ENCODE results near the gene KRT8. TPM values are rescaled to one million over a fixed set of nuclear protein-coding genes. Genes with fewer than 3 reads are reported as not detected.

Gene KRT8
- total RNA-seq, 1 experiment from 2014 or later, result 179 TPM

GRCh38 chr12:52867642-52868041, 37.2 kb downstream of the KRT8 start:
- BruUV-seq (replicated peaks), result no TSS peak
- no peak overlapping the region for H3K4me3 Mint-ChIP-seq (ENCODE audit: unreplicated experiment)
- peaks cover 2% of the 10 kb centered on the region for H3K36me3 Mint-ChIP-seq (ENCODE audit: insufficient read depth, unreplicated experiment)
- peaks cover 54% of the 10 kb centered on the region for H3K4me1 Mint-ChIP-seq (ENCODE audit: insufficient read depth, unreplicated experiment)
- no peaks in the 10 kb centered on the region for H3K27me3 Mint-ChIP-seq (ENCODE audit: insufficient read depth, unreplicated experiment)
- peak; percentile 73 for DNase-seq (ENCODE audit: unreplicated experiment)
- intact Hi-C loops (cut with micrococcal nuclease), result no loop called here
- POLR2A ChIA-PET, result interaction anchor here (0.6 to 17.0 kb wide), 11 partner anchors 8 to 720 kb away, joined by 3 to 675 read pairs (median 4); partner anchors contain the start of gene KRT5
- no peak for TF ChIP-seq CTCF (IDR thresholded peaks at IDR 0.05; ENCODE audit: unreplicated experiment)
- CTCF ChIA-PET, result interaction anchor here (0.6 to 4.3 kb wide), 14 partner anchors 10 to 725 kb away, joined by 3 to 54 read pairs (median 3); no protein-coding TSS in a partner anchor
- H3K27ac Mint-ChIP-seq (ENCODE audit: low read depth, unreplicated experiment), result peak overlapping the region; percentile 49
- H3K9me3 Mint-ChIP-seq (ENCODE audit: unreplicated experiment), result no peaks in the 10 kb centered on the region

GRCh38 chr12:52867152-52867551, 37.7 kb downstream of the KRT8 start:
- ChIA-PET POLR2A (interaction anchor here (0.6 to 17.0 kb wide), 11 partner anchors 9 to 720 kb away, joined by 3 to 675 read pairs (median 4); partner anchors contain the start of gene KRT5), CTCF (interaction anchor here (0.6 to 4.3 kb wide), 16 partner anchors 9 to 724 kb away, joined by 3 to 54 read pairs (median 3); no protein-coding TSS in a partner anchor)
- intact Hi-C loops (cut with micrococcal nuclease), result no loop called here
- no peaks in the 10 kb centered on the region for H3K36me3 Mint-ChIP-seq (ENCODE audit: insufficient read depth, unreplicated experiment)
- H3K27ac Mint-ChIP-seq (ENCODE audit: low read depth, unreplicated experiment), result no peak overlapping the region
- H3K4me1 Mint-ChIP-seq (ENCODE audit: insufficient read depth, unreplicated experiment), result peaks cover 49% of the 10 kb centered on the region
- DNase-seq (ENCODE audit: unreplicated experiment), result no peak
- H3K4me3 Mint-ChIP-seq (ENCODE audit: unreplicated experiment), result peak overlapping the region; percentile 28
- no peak for TF ChIP-seq CTCF (IDR thresholded peaks at IDR 0.05; ENCODE audit: unreplicated experiment)
- BruUV-seq (replicated peaks), result no TSS peak
- no peaks in the 10 kb centered on the region for H3K27me3 Mint-ChIP-seq (ENCODE audit: insufficient read depth, unreplicated experiment)
- H3K9me3 Mint-ChIP-seq (ENCODE audit: unreplicated experiment), result no peaks in the 10 kb centered on the region

GRCh38 chr12:52865090-52865944, 39.6 kb downstream of the KRT8 start:
- POLR2A ChIA-PET, result interaction anchor here (0.6 to 17.0 kb wide), 9 partner anchors 8 to 720 kb away, joined by 3 to 675 read pairs (median 4); partner anchors contain the start of genes KRT5 and KRT6A
- H3K36me3 Mint-ChIP-seq (ENCODE audit: insufficient read depth, unreplicated experiment), result peaks cover 5% of the 10 kb centered on the region
- TF ChIP-seq CTCF (IDR thresholded peaks at IDR 0.05; ENCODE audit: unreplicated experiment), result peak; percentile 87
- intact Hi-C loops (cut with micrococcal nuclease), result loop anchor here (1.0 kb wide), 1 partner anchor 282 kb away; no protein-coding TSS in a partner anchor
- peaks cover 38% of the 10 kb centered on the region for H3K4me1 Mint-ChIP-seq (ENCODE audit: insufficient read depth, unreplicated experiment)
- no TSS peak for BruUV-seq (replicated peaks)
- H3K9me3 Mint-ChIP-seq (ENCODE audit: unreplicated experiment), result no peaks in the 10 kb centered on the region
- no peaks in the 10 kb centered on the region for H3K27me3 Mint-ChIP-seq (ENCODE audit: insufficient read depth, unreplicated experiment)
- peak; percentile 84 for DNase-seq (ENCODE audit: unreplicated experiment)
- no peak overlapping the region for H3K4me3 Mint-ChIP-seq (ENCODE audit: unreplicated experiment)
- CTCF ChIA-PET, result interaction anchor here (0.6 to 4.3 kb wide), 18 partner anchors 13 to 731 kb away, joined by 3 to 54 read pairs (median 3); partner anchors contain the start of genes KRT1 and KRT5
- no peak overlapping the region for H3K27ac Mint-ChIP-seq (ENCODE audit: low read depth, unreplicated experiment)

GRCh38 chr12:52862023-52862422, 42.9 kb downstream of the KRT8 start:
- no peak for DNase-seq (ENCODE audit: unreplicated experiment)
- Mint-ChIP-seq H3K4me3 (ENCODE audit: unreplicated experiment) (no peak overlapping the region), H3K27ac (ENCODE audit: low read depth, unreplicated experiment) (no peak overlapping the region), H3K27me3 (ENCODE audit: insufficient read depth, unreplicated experiment) (no peaks in the 10 kb centered on the region), H3K9me3 (ENCODE audit: unreplicated experiment) (no peaks in the 10 kb centered on the region), H3K4me1 (ENCODE audit: insufficient read depth, unreplicated experiment) (peaks cover 26% of the 10 kb centered on the region), H3K36me3 (ENCODE audit: insufficient read depth, unreplicated experiment) (peaks cover 5% of the 10 kb centered on the region)
- ChIA-PET CTCF (interaction anchor here (0.6 to 0.7 kb wide), 3 partner anchors 12 to 272 kb away, joined by 3 read pairs; no protein-coding TSS in a partner anchor), POLR2A (interaction anchor here (0.6 to 4.7 kb wide), 7 partner anchors 11 to 651 kb away, joined by 3 to 57 read pairs (median 4); partner anchors contain the start of gene KRT5)
- no TSS peak for BruUV-seq (replicated peaks)
- no peak for TF ChIP-seq CTCF (IDR thresholded peaks at IDR 0.05; ENCODE audit: unreplicated experiment)
- intact Hi-C loops (cut with micrococcal nuclease), result no loop called here
